Mucosa of gallbladder (tissue), 1 donor: ENCODE results near the gene MMAA. TPM values are rescaled to one million over a fixed set of nuclear protein-coding genes. Genes with fewer than 3 reads are reported as not detected.

ENCODE experiments used
- total RNA-seq: library from RNA; stranded (reverse); gene quantifications from one replicate; pipeline ENCODE4 v1.2.1, GENCODE V29; 2021
- donor health status: DM: no; HTN: no; CAD: no.

The MMAA gene
- total RNA-seq, 1 donor from 2014 or later: 17.3 TPM

Other genes starting within 250 kb of the MMAA start
- 32.5 TPM for gene SMAD1, start 137.5 kb upstream of the MMAA start, total RNA-seq
- not detected for gene C4orf51, start 60.8 kb downstream of the MMAA start, total RNA-seq